Loucy (cell line): ENCODE measurements around the gene HOXC11.

Experiments
- H2AFZ ChIP-seq: fragments of 200-600 bp; sonication (generic); 2 replicates; pipeline ENCODE4 v1.6.0; 2016; ENCODE audit warnings: antibody characterized with exemption, mild to moderate bottlenecking, low read length, moderate library complexity
- H3F3A ChIP-seq: fragments of 200-600 bp; 2 replicates; pipeline ENCODE4 v1.6.0; 2016; ENCODE audit warnings: antibody characterized with exemption, low read depth, mild to moderate bottlenecking
- H3K27me3 ChIP-seq: fragments of 200-600 bp; sonication (generic); 2 replicates; pipeline ENCODE4 v1.6.1; 2014; ENCODE audit warnings: low read length, mild to moderate bottlenecking; ENCODE audit not compliant: insufficient read depth, poor library complexity, severe bottlenecking
- H3K36me3 ChIP-seq: fragments of 200-600 bp; sonication (generic); 2 replicates; pipeline ENCODE4 v1.6.1; 2016; ENCODE audit warnings: low read length; ENCODE audit not compliant: insufficient read depth
- H3K4me1 ChIP-seq: fragments of 200-600 bp; sonication (generic); 2 replicates; pipeline ENCODE4 v1.5.1; 2014; ENCODE audit warnings: low read length, mild to moderate bottlenecking; ENCODE audit not compliant: insufficient read depth, poor library complexity, severe bottlenecking
- H3K4me2 ChIP-seq: fragments of 200-600 bp; sonication (generic); 2 replicates; pipeline ENCODE4 v1.6.0; 2014; ENCODE audit warnings: antibody characterized with exemption, low read length, low read depth, mild to moderate bottlenecking; ENCODE audit not compliant: poor library complexity, severe bottlenecking
- H3K4me3 ChIP-seq: fragments of 200-600 bp; sonication (generic); 2 replicates; pipeline ENCODE4 v1.5.1; 2014; ENCODE audit warnings: low read length, mild to moderate bottlenecking, mixed read lengths; ENCODE audit not compliant: poor library complexity, severe bottlenecking
- H3K79me2 ChIP-seq: fragments of 200-600 bp; sonication (generic); 2 replicates; pipeline ENCODE4 v1.6.1; 2014; ENCODE audit warnings: low read length; ENCODE audit not compliant: insufficient read depth
- H3K9ac ChIP-seq: fragments of 200-600 bp; sonication (generic); 2 replicates; pipeline ENCODE4 v1.6.0; 2014; ENCODE audit warnings: mild to moderate bottlenecking, low read depth, low read length, moderate library complexity; ENCODE audit not compliant: poor library complexity, severe bottlenecking
- H3K9me2 ChIP-seq: fragments of 200-600 bp; sonication (generic); replicated peaks from 2 replicates; pipeline ENCODE4 v1.6.1; 2016; ENCODE audit warnings: low read depth, low read length, mixed read lengths
- H3K9me3 ChIP-seq: fragments of 200-600 bp; sonication (generic); 2 replicates; pipeline ENCODE4 v1.6.1; 2014; ENCODE audit warnings: mild to moderate bottlenecking, antibody characterized with exemption, low read length, low read depth; ENCODE audit not compliant: insufficient read depth
- H4K20me1 ChIP-seq: fragments of 200-600 bp; sonication (generic); 2 replicates; pipeline ENCODE4 v1.6.0; 2014; ENCODE audit warnings: antibody characterized with exemption, low read length, mild to moderate bottlenecking; ENCODE audit not compliant: insufficient read depth, poor library complexity, severe bottlenecking
- EZH2phosphoT487 ChIP-seq: fragments of 200-600 bp; IDR thresholded peaks from 2 replicates; pipeline ENCODE4 v1.6.1; 2018; ENCODE audit warnings: antibody characterized with exemption, mild to moderate bottlenecking, moderate library complexity, borderline replicate concordance
- TF ChIP-seq, protein P1 (sequence below): fragments of 200-600 bp; sonication (generic); conservative IDR thresholded peaks from 2 replicates; pipeline ENCODE4 v1.5.1; 2014; ENCODE audit warnings: mild to moderate bottlenecking, antibody characterized with exemption, low read length

Gene HOXC11

GRCh38 chr12:53974084-53975063 is 1.4 kb downstream of the HOXC11 start, which contains the start of gene HOTAIR:
Gene HOTAIR, minus strand, starts transcription at chr12:53974954.
- Histone ChIP-seq H4K20me1 (no peaks in the 10 kb centered on the region), H3K36me3 (no peaks in the 10 kb centered on the region), H3K9me3 (no peaks in the 10 kb centered on the region), H3K4me1 (peaks cover 5% of the 10 kb centered on the region), H3K4me2 (no peak within 1 kb of the TSS), H3K27me3 (no peaks in the 10 kb centered on the region), H3K9me2 (no peaks in the 10 kb centered on the region), H3F3A (no peaks in the 10 kb centered on the region), H3K79me2 (no peaks in the 10 kb centered on the region), H3K9ac (no peak within 1 kb of the TSS), H3K4me3 (no peak within 1 kb of the TSS), H2AFZ (no peak within 1 kb of the TSS)
- TF ChIP-seq EZH2phosphoT487, result no peak
- TF ChIP-seq, protein P1, sequence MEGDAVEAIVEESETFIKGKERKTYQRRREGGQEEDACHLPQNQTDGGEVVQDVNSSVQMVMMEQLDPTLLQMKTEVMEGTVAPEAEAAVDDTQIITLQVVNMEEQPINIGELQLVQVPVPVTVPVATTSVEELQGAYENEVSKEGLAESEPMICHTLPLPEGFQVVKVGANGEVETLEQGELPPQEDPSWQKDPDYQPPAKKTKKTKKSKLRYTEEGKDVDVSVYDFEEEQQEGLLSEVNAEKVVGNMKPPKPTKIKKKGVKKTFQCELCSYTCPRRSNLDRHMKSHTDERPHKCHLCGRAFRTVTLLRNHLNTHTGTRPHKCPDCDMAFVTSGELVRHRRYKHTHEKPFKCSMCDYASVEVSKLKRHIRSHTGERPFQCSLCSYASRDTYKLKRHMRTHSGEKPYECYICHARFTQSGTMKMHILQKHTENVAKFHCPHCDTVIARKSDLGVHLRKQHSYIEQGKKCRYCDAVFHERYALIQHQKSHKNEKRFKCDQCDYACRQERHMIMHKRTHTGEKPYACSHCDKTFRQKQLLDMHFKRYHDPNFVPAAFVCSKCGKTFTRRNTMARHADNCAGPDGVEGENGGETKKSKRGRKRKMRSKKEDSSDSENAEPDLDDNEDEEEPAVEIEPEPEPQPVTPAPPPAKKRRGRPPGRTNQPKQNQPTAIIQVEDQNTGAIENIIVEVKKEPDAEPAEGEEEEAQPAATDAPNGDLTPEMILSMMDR, result no peak

DNA sequence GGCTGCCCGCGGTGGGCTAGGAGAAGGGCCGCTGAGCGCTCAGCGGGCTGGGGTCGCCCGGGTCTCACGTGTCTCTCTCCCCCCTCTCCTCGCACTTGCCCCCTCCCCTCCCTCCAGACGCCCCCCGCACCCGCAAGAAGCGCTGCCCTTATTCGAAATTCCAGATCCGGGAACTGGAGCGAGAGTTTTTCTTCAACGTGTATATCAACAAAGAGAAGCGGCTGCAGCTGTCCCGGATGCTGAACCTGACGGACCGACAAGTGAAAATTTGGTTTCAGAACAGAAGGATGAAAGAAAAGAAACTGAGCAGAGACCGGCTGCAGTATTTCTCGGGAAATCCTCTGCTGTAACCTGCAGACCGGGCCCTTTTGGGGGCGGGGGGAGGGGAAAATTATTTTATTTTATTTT is 2.1 kb downstream of the HOXC11 start:
- no peak overlapping the region for H3K4me3 ChIP-seq
- no peaks in the 10 kb centered on the region for H3K27me3 ChIP-seq

DNA sequence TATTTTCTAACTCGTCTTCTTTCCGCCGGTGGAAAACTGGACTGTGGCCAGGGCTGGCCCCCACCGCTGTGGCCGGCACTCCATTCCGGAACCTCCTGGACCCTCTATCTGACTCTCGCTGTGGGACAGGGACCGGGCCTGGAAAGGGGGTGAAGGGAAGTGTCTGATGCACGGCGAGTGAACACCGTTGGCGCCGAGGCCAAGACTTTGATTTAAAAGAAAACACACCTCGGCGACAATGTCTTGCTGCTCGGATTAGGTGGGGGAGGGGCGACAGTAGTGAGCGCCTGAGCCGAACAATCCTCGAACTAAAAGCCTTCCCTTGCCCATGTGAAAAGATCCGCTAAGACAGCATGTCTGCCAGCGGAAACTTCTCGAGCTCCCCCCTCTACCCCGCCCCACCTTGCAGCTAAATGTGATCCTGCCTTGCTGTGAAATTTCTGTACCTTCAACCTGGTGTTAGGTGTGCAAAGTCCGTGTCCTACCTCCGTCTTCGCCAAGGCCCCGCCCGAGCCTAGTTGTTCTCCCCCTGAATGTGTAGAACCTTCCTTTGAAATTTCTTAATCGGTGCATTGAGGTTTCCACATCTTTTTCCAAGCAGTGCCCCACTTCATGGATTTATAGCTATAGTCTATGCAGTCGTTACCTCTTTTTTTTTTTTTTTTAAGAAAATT is 2.7 kb downstream of the HOXC11 start:
- peaks cover 17% of the 10 kb centered on the region for H3K4me1 ChIP-seq
- H3K27me3 ChIP-seq, result no peaks in the 10 kb centered on the region
- H3K9me3 ChIP-seq, result no peaks in the 10 kb centered on the region
- no peaks in the 10 kb centered on the region for H3K9me2 ChIP-seq
- no peaks in the 10 kb centered on the region for H3K36me3 ChIP-seq
- H3K4me2 ChIP-seq, result no peak overlapping the region
- no peaks in the 10 kb centered on the region for H4K20me1 ChIP-seq
- no peaks in the 10 kb centered on the region for H3F3A ChIP-seq
- TF ChIP-seq EZH2phosphoT487, result no peak
- TF ChIP-seq, protein P1, result no peak
- H3K79me2 ChIP-seq, result no peaks in the 10 kb centered on the region
- H3K4me3 ChIP-seq, result no peak overlapping the region
- H2AFZ ChIP-seq, result no peak overlapping the region
- H3K9ac ChIP-seq, result no peak overlapping the region

More for the DNA sequence above, 2.1 kb downstream of the HOXC11 start:
- no peak overlapping the region for H2AFZ ChIP-seq
- H3K4me1 ChIP-seq, result peaks cover 11% of the 10 kb centered on the region
- TF ChIP-seq EZH2phosphoT487, result no peak
- TF ChIP-seq, protein P1, result no peak
- H3K36me3 ChIP-seq, result no peaks in the 10 kb centered on the region
- no peak overlapping the region for H3K4me2 ChIP-seq
- H3K9ac ChIP-seq, result no peak overlapping the region
- H3K9me2 ChIP-seq, result no peaks in the 10 kb centered on the region
- H3K9me3 ChIP-seq, result no peaks in the 10 kb centered on the region
- no peaks in the 10 kb centered on the region for H4K20me1 ChIP-seq
- no peaks in the 10 kb centered on the region for H3K79me2 ChIP-seq
- H3F3A ChIP-seq, result no peaks in the 10 kb centered on the region
